ENCODE results near the gene STAC2.
A peak's percentile ranks its signal among the peaks of the same experiment; 100 is the strongest.

Gene STAC2

DNA sequence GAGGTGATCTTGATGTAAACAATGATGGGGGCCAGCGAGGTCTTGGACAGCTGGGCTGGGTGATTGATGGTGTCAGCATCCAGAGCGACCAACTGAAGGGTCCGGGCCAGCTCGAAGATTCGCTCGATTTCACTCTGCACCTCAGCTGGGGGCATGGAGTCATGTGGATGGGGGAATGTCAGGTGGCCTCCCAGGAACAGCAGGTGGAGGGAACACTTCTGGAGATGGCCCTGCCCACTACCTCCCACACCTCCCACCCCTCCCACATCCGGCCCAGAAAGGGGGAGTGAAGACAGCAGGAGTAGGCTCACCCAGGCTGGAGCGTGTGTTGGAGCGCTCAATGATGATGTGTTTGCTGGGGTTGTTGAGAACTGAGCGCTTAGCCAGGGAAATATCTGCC is 42.0 kb downstream of the STAC2 start:
- H3K4me3 ChIP-seq (ENCODE audit: low read depth, low read length): no peak overlapping the region
- H3K27ac ChIP-seq: no peak overlapping the region
- H3K36me3 ChIP-seq (replicated peaks): peaks cover 61% of the 10 kb centered on the region
- DNase-seq: no peak
- no peaks in the 10 kb centered on the region for H3K27me3 ChIP-seq (replicated peaks)
- in situ Hi-C loops (cut with HindIII; ENCODE audit: low pct_ligation_motif_present, low sequenced_read_pairs): no loop called here
- no peak for TF ChIP-seq CTCF (IDR thresholded peaks at IDR 0.05; ENCODE audit: low read depth, low read length, missing control alignments)

GRCh38 chr17:39183045-39183444 is 42.7 kb downstream of the STAC2 start:
- Histone ChIP-seq H3K27me3 (replicated peaks) (no peaks in the 10 kb centered on the region), H3K4me3 (ENCODE audit: low read depth, low read length) (no peak overlapping the region), H3K27ac (no peak overlapping the region), H3K36me3 (replicated peaks) (peaks cover 56% of the 10 kb centered on the region)
- no peak for TF ChIP-seq CTCF (IDR thresholded peaks at IDR 0.05; ENCODE audit: low read depth, low read length, missing control alignments)
- no peak for DNase-seq
- in situ Hi-C loops (cut with HindIII; ENCODE audit: low pct_ligation_motif_present, low sequenced_read_pairs): no loop called here

DNA sequence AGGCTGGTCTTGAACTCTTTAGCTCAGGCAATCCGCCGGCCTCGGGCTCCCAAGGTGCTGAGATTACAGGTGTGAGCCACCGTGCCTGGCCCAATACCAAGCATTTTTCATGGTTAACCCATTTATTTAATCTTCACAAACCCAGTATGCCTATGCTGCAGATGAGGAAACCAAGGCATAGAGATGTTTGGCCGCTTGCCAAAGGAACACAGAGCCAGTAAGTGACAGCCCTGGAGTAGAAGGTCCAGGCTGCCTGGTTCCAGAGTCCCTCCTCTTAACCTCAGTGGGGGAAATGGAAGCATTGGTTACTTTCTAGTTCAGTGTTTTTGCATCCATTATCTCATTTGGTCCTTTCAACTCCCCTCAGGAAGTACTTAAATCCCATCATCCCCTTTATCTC is 44.4 kb downstream of the STAC2 start:
- TF ChIP-seq CTCF (IDR thresholded peaks at IDR 0.05; ENCODE audit: low read depth, low read length, missing control alignments): no peak
- no peak overlapping the region for H3K4me3 ChIP-seq (ENCODE audit: low read depth, low read length)
- no peaks in the 10 kb centered on the region for H3K27me3 ChIP-seq (replicated peaks)
- in situ Hi-C loops (cut with HindIII; ENCODE audit: low pct_ligation_motif_present, low sequenced_read_pairs): no loop called here
- peaks cover 57% of the 10 kb centered on the region for H3K36me3 ChIP-seq (replicated peaks)
- no peak overlapping the region for H3K27ac ChIP-seq
- no peak for DNase-seq

DNA sequence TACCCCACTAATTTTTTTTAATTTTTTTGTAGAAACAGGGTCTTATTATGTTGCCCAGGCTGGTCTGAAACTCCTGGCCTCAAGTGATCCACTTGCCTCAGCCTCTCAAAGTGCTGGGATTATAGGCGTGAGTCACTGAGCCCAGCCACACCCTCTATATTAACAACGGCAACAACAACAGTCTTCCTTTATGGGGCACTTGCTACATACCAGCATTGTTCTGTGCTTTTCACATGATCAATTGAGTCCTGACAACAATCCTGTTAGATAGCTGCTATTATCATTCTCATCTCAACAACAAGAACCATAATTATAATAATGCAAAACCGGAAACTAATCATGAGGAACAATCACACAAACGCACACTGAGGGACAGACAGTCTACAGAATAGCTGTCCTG is 47.2 kb downstream of the STAC2 start:
- no peak for TF ChIP-seq CTCF (IDR thresholded peaks at IDR 0.05; ENCODE audit: low read depth, low read length, missing control alignments)
- Histone ChIP-seq H3K27me3 (replicated peaks) (no peaks in the 10 kb centered on the region), H3K36me3 (replicated peaks) (peaks cover 45% of the 10 kb centered on the region), H3K4me3 (ENCODE audit: low read depth, low read length) (no peak overlapping the region), H3K27ac (no peak overlapping the region)
- in situ Hi-C loops (cut with HindIII; ENCODE audit: low pct_ligation_motif_present, low sequenced_read_pairs): no loop called here
- DNase-seq: peak; percentile 40

- DNase-seq: no peak
- peaks cover 37% of the 10 kb centered on the region for H3K36me3 ChIP-seq (replicated peaks)
- H3K27ac ChIP-seq: no peak overlapping the region
- in situ Hi-C loops (cut with HindIII; ENCODE audit: low pct_ligation_motif_present, low sequenced_read_pairs): no loop called here
- H3K4me3 ChIP-seq (ENCODE audit: low read depth, low read length): no peak overlapping the region
- no peaks in the 10 kb centered on the region for H3K27me3 ChIP-seq (replicated peaks)
- TF ChIP-seq CTCF (IDR thresholded peaks at IDR 0.05; ENCODE audit: low read depth, low read length, missing control alignments): no peak
These were observed 48.5 kb downstream of the STAC2 start for GRCh38 chr17:39177256-39177655.

DNA sequence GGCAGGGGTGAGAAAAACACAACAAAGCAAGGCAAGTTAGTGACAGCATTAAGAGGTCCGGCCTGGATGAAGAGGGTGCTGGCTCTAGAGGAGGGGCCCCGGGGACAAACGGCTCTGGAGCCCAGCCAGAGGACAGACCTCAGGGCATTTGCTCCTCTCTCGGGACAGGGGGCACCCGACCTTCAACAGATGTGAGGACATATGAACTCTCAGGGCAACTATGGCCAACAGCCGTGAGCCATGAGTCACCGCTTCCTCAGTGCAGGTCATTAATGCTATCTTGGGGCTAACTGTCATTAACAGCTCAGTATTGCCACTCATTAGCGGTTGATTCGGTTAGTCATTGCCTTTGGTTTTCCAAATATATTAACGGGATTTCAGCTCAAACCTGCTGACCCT is 50.1 kb downstream of the STAC2 start:
- H3K4me3 ChIP-seq (ENCODE audit: low read depth, low read length): no peak overlapping the region
- TF ChIP-seq CTCF (IDR thresholded peaks at IDR 0.05; ENCODE audit: low read depth, low read length, missing control alignments): no peak
- H3K27ac ChIP-seq: no peak overlapping the region
- no peak for DNase-seq
- in situ Hi-C loops (cut with HindIII; ENCODE audit: low pct_ligation_motif_present, low sequenced_read_pairs): no loop called here
- no peaks in the 10 kb centered on the region for H3K27me3 ChIP-seq (replicated peaks)
- H3K36me3 ChIP-seq (replicated peaks): peaks cover 28% of the 10 kb centered on the region

All from brain microvascular endothelial cell (primary cell).